ENCODE data around the gene ST6GAL1.

DNA sequence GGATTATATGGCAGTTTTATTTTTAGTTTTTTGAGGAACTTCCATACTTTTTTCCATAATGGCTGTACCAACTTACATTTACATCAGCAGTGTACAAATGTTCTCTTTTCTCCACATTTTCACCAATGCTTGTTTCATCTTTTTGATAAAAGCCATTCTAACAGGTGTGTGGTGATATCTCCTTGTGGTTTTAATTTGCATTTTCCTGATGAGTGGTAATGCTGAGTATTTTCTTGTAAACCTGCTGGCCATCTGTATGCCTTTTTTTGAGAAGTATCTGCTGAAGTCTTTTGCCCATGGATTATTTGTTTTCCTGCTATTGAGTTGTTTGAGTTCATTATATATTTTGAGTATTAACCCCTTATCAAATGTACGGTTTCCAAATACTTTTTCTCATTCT, 158.4 kb downstream of the ST6GAL1 start:
- TF ChIP-seq, protein P1, sequence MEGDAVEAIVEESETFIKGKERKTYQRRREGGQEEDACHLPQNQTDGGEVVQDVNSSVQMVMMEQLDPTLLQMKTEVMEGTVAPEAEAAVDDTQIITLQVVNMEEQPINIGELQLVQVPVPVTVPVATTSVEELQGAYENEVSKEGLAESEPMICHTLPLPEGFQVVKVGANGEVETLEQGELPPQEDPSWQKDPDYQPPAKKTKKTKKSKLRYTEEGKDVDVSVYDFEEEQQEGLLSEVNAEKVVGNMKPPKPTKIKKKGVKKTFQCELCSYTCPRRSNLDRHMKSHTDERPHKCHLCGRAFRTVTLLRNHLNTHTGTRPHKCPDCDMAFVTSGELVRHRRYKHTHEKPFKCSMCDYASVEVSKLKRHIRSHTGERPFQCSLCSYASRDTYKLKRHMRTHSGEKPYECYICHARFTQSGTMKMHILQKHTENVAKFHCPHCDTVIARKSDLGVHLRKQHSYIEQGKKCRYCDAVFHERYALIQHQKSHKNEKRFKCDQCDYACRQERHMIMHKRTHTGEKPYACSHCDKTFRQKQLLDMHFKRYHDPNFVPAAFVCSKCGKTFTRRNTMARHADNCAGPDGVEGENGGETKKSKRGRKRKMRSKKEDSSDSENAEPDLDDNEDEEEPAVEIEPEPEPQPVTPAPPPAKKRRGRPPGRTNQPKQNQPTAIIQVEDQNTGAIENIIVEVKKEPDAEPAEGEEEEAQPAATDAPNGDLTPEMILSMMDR (IDR thresholded peaks at IDR 0.05): no peak
- no peak for TF ChIP-seq POLR2A (IDR thresholded peaks at IDR 0.05)

All from uterus (tissue), 2 donors.